NCI-H345 treated with DMSO at 0.1 percent for 48 hours (cell line): ENCODE results near the gene NDUFAF4.
A peak's percentile ranks its signal among the peaks of the same experiment; 100 is the strongest.

Experiments
- DNase-seq: peaks from one replicate; lab custom pipeline; 2025; ENCODE audit not compliant: unreplicated experiment; lab: John Stamatoyannopoulos, UW

Gene NDUFAF4

GRCh38 chr6:96899451-96899998, 1.8 kb upstream of the NDUFAF4 start:
- DNase-seq: no peak

GRCh38 chr6:96899019-96899418, 1.3 kb upstream of the NDUFAF4 start:
- DNase-seq: peak; percentile 26

- DNase-seq: peak; percentile 43
These were observed 655 bp upstream of the NDUFAF4 start for GRCh38 chr6:96898241-96898851.

DNA sequence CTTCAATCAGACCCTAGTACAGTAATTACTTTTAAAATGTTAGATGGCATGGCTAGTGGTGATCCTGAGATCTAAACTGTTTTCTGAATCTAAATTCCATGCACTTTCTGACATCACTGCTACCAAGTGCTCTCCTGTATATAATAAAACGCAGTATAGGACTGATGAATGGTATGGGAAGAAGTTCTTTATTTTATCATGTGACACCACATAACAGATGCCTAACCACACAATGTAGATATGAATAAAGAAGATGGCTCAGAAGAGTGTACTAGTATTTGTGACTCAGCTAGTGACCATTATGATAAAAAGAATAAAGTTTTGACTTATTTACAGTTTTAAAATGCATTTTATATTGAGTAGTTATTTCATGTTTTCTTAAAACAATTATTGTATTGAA, 8.5 kb downstream of the NDUFAF4 start:
- DNase-seq: no peak

- DNase-seq: no peak
These were observed 8.9 kb downstream of the NDUFAF4 start for GRCh38 chr6:96888745-96889144.

GRCh38 chr6:96886519-96886918, 11.2 kb downstream of the NDUFAF4 start:
- no peak for DNase-seq

DNA sequence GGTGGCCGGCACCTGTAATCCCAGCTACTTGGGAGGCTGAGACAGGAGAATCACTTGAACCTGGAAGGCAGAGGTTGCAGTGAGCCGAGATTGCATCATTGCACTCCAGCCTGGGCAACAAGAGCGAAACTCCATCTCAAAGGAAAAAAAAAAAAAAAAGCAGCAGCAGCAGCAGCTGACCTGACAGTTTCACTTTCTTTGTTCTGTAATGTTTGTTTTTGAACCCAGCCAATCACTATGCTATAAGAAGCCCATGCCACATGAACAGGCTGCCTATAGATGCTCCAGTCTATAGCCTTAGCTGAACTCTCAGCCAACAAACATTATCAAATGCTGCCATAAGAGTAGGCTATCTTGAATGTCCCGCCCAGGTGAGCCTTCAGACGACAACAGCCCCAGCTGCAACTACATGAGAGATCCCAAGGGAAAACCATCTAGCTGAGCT, 12.5 kb downstream of the NDUFAF4 start:
- peak; percentile 38 for DNase-seq

- no peak for DNase-seq
These were observed 19.5 kb downstream of the NDUFAF4 start for GRCh38 chr6:96878143-96878542.

DNA sequence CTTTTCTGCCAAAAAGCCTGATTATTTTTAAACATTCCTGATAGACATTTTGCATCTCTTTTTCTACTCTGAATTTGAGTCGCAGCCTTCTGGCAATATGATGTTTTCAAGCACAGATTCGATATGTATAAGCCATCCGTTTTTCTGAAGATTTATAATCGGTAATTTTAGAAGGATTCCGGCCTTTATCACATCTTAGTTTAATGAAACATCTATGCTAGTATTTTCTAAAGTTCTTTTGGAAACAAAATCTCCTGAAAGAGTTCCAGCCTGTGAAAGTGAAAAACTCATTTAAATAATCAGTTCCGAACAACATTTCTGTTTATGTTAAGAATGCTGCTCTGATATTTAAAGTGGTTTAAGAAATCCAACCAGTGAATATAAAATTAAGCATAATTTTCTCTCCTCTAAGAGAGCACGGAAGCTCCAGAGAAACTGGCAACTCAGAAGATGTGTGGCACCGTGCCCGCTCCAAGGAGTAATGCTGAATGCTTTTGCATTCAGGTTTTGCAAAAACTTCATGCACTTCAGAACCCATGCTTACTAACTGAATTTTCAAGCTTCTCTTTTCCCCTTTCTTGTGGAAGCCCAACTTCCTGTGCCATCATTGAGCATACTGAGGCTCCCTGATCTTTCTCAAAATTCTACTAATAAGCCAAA, 20.7 kb downstream of the NDUFAF4 start:
- DNase-seq: no peak

GRCh38 chr6:96872976-96873375, 24.7 kb downstream of the NDUFAF4 start:
- DNase-seq: no peak

DNA sequence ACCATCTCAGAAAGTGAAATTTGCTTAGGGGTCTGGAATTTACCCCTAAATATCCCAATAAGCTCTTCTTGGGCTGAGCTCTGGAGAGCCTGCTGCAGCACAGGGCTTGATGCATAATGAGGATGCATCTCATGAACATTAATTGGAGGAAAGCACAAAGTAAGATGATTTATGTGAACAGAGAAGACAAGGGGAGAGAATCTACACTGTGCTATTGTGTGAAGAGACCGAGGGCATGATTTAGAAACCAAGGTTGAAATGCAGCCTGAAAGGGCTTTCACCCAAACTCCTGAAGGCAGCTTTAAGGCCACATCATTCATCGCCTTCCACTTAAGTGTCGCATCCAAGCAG, 32.7 kb downstream of the NDUFAF4 start:
- no peak for DNase-seq

DNA sequence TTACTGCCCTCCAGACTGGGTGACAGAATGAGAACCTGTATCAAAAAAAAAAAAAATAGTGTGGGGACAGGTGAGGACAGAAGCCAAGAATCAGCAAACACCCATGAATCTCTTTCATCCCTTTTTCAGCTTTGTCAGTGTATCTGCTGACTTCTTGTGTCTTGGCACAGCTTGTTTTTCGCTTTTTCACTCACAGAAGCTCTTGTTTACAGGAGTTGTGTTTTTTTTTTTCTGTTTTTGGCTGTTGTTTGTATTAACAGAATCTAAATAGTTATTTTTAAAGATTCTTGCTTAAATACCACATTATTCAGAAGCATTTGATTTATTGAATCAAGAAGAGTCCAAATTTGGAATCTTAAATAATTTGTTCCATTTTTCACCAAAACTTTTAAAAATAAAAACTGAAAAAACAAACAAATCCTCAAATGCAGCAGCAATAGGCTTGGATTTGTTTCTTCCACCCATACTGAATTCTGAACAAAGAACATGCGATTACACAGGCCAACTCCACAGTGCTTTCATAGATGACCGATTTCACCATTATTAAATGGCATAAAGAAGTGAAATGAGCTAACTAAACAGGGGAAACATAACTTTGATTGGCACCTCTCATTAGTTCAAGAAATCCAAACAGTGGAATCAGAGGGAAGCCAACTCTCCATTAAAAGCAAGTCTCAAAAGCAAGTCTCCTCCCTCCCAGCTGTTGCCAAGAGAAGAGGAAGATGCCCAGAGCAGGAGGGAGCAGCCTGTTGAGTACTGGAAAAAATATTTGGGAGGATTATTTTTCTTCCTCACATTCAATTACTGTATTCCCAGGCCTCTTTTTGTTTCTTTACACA, 33.3 kb downstream of the NDUFAF4 start:
- DNase-seq: no peak

DNA sequence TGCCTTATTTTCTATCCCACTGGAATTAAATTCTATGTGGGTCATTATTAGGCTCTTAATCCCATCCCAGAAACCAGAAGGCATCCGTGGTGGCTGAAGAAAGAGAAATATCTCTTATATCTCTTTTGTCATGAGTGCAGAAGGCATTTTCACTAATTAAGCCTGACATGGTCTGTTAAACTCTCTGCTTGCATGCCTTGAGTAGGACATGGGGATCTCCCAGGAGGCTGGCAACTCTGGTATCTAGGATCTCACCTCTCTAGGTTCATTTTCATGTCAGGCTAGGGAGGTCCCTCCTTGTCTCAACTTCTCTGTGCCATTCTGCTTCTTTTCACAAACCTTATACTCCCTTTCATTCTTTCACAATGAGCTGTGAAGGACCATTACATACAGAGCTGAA, 35.1 kb downstream of the NDUFAF4 start:
- no peak for DNase-seq

GRCh38 chr6:96861588-96861987, 36.1 kb downstream of the NDUFAF4 start:
- DNase-seq: no peak

DNA sequence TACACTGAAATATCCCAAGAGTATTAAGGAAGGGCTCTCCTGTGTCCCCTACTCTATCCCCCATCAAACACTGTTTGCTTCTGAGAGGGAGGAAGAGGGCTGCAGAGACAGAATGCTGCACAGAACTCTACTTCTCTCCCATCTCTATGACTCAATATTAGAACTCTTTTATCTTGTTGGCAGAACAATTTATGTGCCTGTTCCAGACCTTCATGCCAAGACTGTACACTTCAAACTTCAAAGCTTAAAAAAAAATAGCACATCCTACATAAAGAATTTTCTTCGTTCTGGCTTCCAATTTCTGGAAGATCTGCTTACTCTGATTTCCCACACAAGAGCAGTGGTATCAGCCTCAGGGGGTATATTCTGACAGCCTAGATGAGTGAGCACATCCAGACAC, 40.8 kb downstream of the NDUFAF4 start:
- no peak for DNase-seq

- no peak for DNase-seq
These were observed 44.6 kb downstream of the NDUFAF4 start for GRCh38 chr6:96853083-96853482.

DNA sequence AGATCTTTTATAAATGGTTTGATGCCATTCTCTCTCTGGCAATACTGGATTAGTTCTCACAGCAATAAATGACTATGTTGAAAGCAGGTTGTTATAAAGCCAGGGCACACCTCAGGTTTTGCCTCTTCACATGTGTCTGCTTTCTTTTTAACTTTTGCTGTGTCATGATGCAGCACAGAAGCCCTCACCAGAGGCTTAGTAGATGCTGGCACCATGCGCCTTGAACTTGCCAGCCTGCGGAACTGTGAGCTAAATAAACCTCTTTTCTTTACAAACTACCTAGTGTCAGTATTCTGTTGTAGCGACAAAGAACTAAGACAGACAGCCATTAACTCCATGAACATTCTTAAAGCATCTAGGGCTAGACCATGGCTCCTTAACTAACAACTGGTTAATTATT, 45.1 kb downstream of the NDUFAF4 start:
- DNase-seq: no peak

- no peak for DNase-seq
These were observed 45.8 kb downstream of the NDUFAF4 start for GRCh38 chr6:96851858-96852257.

DNA sequence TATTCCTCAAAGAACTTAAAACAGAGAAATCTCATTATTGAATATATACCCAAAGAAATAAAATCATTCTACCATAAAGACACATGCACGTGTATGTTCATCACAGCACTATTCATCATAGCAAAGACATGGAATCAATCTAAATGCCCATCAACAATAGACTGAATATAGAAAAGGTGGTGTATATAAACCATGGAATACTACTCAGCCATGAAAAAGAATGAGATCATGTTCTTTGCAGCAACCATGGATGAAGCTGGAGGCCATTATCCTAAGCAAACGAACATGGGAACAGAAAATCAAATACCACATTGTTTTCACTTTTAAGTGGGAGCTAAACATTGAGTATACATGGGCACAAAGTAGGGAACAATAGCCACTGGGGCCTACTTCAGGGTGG, 48.1 kb downstream of the NDUFAF4 start:
- no peak for DNase-seq

DNA sequence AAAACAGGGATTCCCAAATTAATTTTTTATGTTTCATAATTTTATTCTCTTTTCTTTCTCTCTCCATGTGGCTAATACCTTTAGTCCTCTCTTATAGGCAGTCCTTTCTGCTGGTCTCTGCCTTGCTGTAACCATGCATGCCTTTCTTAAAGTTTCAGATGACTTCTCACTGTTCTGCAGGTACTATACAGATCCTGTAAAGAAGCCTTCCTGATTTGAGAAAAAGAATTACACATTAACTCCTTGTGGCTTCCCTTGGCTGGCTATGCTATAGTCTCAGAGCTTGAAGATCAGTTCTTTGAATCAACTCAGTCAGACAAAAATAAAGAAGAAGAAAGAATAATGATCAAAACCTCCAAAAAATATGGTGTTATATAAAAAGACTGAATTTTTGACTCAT, 53.2 kb downstream of the NDUFAF4 start:
- DNase-seq: no peak

GRCh38 chr6:96841345-96841744, 56.3 kb downstream of the NDUFAF4 start:
- DNase-seq: no peak
